SK-N-SH (cell line): Measurements from ENCODE around the gene HOXA4. TPM values are rescaled to one million over a fixed set of nuclear protein-coding genes. Genes with fewer than 3 reads are reported as not detected.

ENCODE experiments used
- CTCF ChIA-PET: fragments of 300-600, 350-600 bp; formaldehyde crosslinking; extraction: SDS; loops from one replicate; lab custom pipeline; 2021; lab: Yijun Ruan, JAX
- POLR2A ChIA-PET: fragments of 350-600 bp; sonication (Branson Sonifier 250); formaldehyde crosslinking; extraction: SDS; loops from one replicate; lab custom pipeline; 2020; ENCODE audit warnings: antibody characterized with exemption, inconsistent platforms; lab: Yijun Ruan, JAX
- DNase-seq: peaks from one replicate; pipeline ENCODE4 v3.0.0; 2012
- H2AFZ ChIP-seq: fragments of 200-600 bp; sonication (generic); 2 replicates; pipeline ENCODE4 v1.8.1; 2016; ENCODE audit warnings: antibody characterized with exemption, mild to moderate bottlenecking, low read depth
- H3F3A ChIP-seq: fragments of 200-600 bp; sonication (generic); replicated peaks from 2 replicates; pipeline ENCODE3; 2016; ENCODE audit warnings: antibody characterized with exemption, mild to moderate bottlenecking; ENCODE audit not compliant: insufficient read depth
- H3K27ac ChIP-seq, 2 experiments: fragments of 200-500 bp in 1 of 2; fragments of 200-600 bp in 1 of 2; sonication (Bioruptor generic) in 1 of 2; sonication (generic), shearing (Covaris generic) in 1 of 2; 2 replicates each; pipeline versions ENCODE4 v1.5.1 to v1.6.1; 2014 to 2016; ENCODE audit warnings: low read depth in 2 of 2, inconsistent platforms in 1 of 2, low read length in 1 of 2, mild to moderate bottlenecking in 1 of 2, mixed read lengths in 1 of 2
- H3K27me3 ChIP-seq: fragments of 200-600 bp; sonication (generic), shearing (Covaris generic); 2 replicates; pipeline ENCODE4 v1.6.1; 2016; ENCODE audit warnings: mixed run types; ENCODE audit not compliant: insufficient read depth
- H3K36me3 ChIP-seq, 2 experiments: fragments of 200-500 bp in 1 of 2; fragments of 200-600 bp in 1 of 2; sonication (Bioruptor generic) in 1 of 2; sonication (generic) in 1 of 2; replicated peaks in 1 of 2; 2 replicates each; pipeline versions ENCODE3 to v1.5.1; 2014 to 2016; ENCODE audit warnings: low read length in 1 of 2, mild to moderate bottlenecking in 1 of 2; ENCODE audit not compliant: insufficient read depth in 2 of 2, control insufficient read depth in 1 of 2
- H3K4me1 ChIP-seq, 2 experiments: fragments of 200-500 bp in 1 of 2; fragments of 200-600 bp in 1 of 2; sonication (Bioruptor generic) in 1 of 2; sonication (generic), shearing (Covaris generic) in 1 of 2; 2 replicates each; pipeline versions ENCODE4 v1.5.1 to v1.6.1; 2014 to 2016; ENCODE audit warnings: low read depth in 1 of 2, low read length in 1 of 2, mixed run types in 1 of 2; ENCODE audit not compliant: insufficient read depth in 2 of 2, control insufficient read depth in 1 of 2
- H3K4me2 ChIP-seq: fragments of 200-600 bp; sonication (generic), shearing (Covaris generic); 2 replicates; pipeline ENCODE4 v1.6.1; 2017; ENCODE audit warnings: mixed run types
- H3K4me3 ChIP-seq, 2 experiments: fragments of 200-500 bp in 1 of 2; fragments of 200-600 bp in 1 of 2; sonication (Bioruptor generic) in 1 of 2; sonication (generic), shearing (Covaris generic) in 1 of 2; 2 replicates each; pipeline versions ENCODE4 v1.5.1 to v1.8.1; 2014 to 2016; ENCODE audit warnings: low read depth in 2 of 2, inconsistent platforms in 1 of 2, low read length in 1 of 2, mild to moderate bottlenecking in 1 of 2, mixed read lengths in 1 of 2, moderate library complexity in 1 of 2
- H3K79me2 ChIP-seq: fragments of 200-600 bp; sonication (generic); 2 replicates; pipeline ENCODE4 v1.8.1; 2017; ENCODE audit warnings: mild to moderate bottlenecking; ENCODE audit not compliant: insufficient read depth
- H3K9ac ChIP-seq: fragments of 200-600 bp; sonication (generic); 2 replicates; pipeline ENCODE4 v1.6.1; 2017; ENCODE audit warnings: mixed run types
- H3K9me2 ChIP-seq: fragments of 200-600 bp; sonication (generic); 2 replicates; pipeline ENCODE4 v1.6.1; 2017; ENCODE audit warnings: mixed run types
- H3K9me3 ChIP-seq: fragments of 200-600 bp; sonication (generic); 2 replicates; pipeline ENCODE4 v1.6.1; 2017; ENCODE audit warnings: mixed run types, mild to moderate bottlenecking, moderate library complexity
- H4K20me1 ChIP-seq: fragments of 200-600 bp; sonication (generic); 2 replicates; pipeline ENCODE4 v1.6.1; 2017; ENCODE audit warnings: mild to moderate bottlenecking, mixed run types; ENCODE audit not compliant: insufficient read depth
- CHD2 ChIP-seq: fragments of 150-350 bp; IDR thresholded peaks from 2 replicates; pipeline ENCODE4 v1.6.1; 2018; ENCODE audit warnings: low read length; ENCODE audit not compliant: partially characterized antibody
- EZH2phosphoT487 ChIP-seq: fragments of 200-600 bp; sonication (generic); IDR thresholded peaks from 2 replicates; pipeline ENCODE4 v1.6.1; 2017; ENCODE audit warnings: low read depth, mixed run types, mild to moderate bottlenecking, antibody characterized with exemption, moderate library complexity, borderline replicate concordance
- GATA2 ChIP-seq: sonication (generic); formaldehyde crosslinking; IDR thresholded peaks from 2 replicates; pipeline ENCODE4 v1.5.0; 2020; ENCODE audit warnings: mild to moderate bottlenecking, missing genetic modification reagents
- MXI1 ChIP-seq: IDR thresholded peaks from 2 replicates; pipeline ENCODE4 v1.6.1; 2012; ENCODE audit warnings: mild to moderate bottlenecking, low read depth, low read length, improper control_type of control experiment
- RAD21 ChIP-seq: IDR thresholded peaks from 2 replicates; pipeline ENCODE4 v1.6.1; 2012; ENCODE audit warnings: mild to moderate bottlenecking, low read length
- RFX5 ChIP-seq: IDR thresholded peaks from 2 replicates; pipeline ENCODE4 v1.6.1; 2012; ENCODE audit warnings: mild to moderate bottlenecking, improper control_type of control experiment, low read length
- RXRA ChIP-seq: IDR thresholded peaks from 2 replicates; pipeline ENCODE4 v1.4.0; 2012; ENCODE audit warnings: low read depth, mild to moderate bottlenecking, borderline replicate concordance
- SIN3A ChIP-seq: IDR thresholded peaks from 2 replicates; pipeline ENCODE4 v1.6.1; 2012; ENCODE audit warnings: low read depth, mild to moderate bottlenecking, low read length, moderate library complexity, borderline replicate concordance
- TCF12 ChIP-seq: IDR thresholded peaks from 2 replicates; pipeline ENCODE4 v1.4.0; 2012
- YY1 ChIP-seq: IDR thresholded peaks from 2 replicates; pipeline ENCODE4 v1.4.0; 2012; ENCODE audit warnings: low read depth, mild to moderate bottlenecking
- WGBS: methylation state at CpG from one replicate; pipeline ENCODE4 v1.1.6; 2017; ENCODE audit warnings: low lambda C conversion rate; 5-methylcytosine and 5-hydroxymethylcytosine counted together
- polyA plus RNA-seq, 3 experiments: library from polyadenylated mRNA; depleted of rRNA; stranded (reverse); fragments of >200 nt; gene quantifications; 2 replicates each; pipeline ENCODE4 v1.2.3, GENCODE V29; 2012
- TF ChIP-seq, protein P1 (sequence below): IDR thresholded peaks from 2 replicates; pipeline ENCODE4; 2012
- TF ChIP-seq, protein P2 (sequence below): fragments of 150-350 bp; IDR thresholded peaks from 2 replicates; pipeline ENCODE4 v1.6.1; 2017; ENCODE audit warnings: antibody characterized with exemption, low read length, low read depth, borderline replicate concordance
- TF ChIP-seq, protein P3 (sequence below): IDR thresholded peaks from 2 replicates; pipeline ENCODE4 v1.6.1; 2012; ENCODE audit warnings: mild to moderate bottlenecking, low read depth, low read length, moderate library complexity

The HOXA4 gene
- polyA plus RNA-seq, 1 of the 3 experiments (the other 2 are of a cell fraction) = not detected

DNA sequence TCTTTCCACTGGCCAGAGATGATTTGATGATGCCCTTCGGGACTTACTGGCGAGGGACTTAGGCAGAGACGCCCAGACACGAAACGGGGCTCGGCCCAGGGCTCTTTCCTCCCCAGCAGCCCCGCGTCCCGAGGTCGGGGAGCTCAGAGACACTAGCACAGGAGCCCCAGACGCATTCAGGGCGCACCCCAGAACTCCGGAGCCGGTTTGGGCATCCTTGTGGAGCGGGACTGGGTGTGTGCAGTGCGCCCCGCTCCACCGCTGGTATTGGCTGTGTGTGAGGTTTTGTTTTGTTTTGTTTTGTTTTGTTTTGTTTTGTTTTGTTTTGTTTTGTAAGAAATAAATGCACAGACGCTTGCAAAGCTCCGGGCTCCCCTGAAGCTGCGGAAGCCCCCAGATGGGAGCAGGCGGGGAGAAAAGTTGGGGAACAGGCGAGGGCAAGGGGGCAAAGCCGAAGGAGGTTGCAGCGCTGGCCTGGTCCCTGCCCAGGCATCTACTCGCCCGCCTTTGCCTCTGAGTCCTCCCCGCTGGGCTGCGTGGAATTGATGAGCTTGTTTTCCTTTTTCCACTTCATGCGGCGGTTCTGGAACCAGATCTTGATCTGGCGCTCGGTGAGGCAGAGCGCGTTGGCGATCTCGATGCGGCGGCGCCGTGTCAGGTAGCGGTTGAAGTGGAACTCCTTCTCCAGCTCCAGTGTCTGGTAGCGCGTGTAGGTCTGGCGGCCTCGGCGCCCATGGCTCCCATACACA is 14.8 kb upstream of the HOXA4 start:
- ChIA-PET CTCF (interaction anchor here (0.8 to 10.9 kb wide), 10 partner anchors 13 to 444 kb away, joined by 3 to 270 read pairs (median 10); partner anchors contain the start of genes HOXA11, HOXA4 and HOXA7), POLR2A (no interaction called here)
- no peak overlapping the region for H3K4me3 ChIP-seq
- DNase-seq = peak; percentile 45
- H3K27ac ChIP-seq = no peak overlapping the region
- no peaks in the 10 kb centered on the region for H4K20me1 ChIP-seq
- H3K79me2 ChIP-seq = no peaks in the 10 kb centered on the region
- H3K4me1 ChIP-seq = peaks cover 11 to 12% of the 10 kb centered on the region in 2 experiments; a peak in 1 of 4 replicates
- WGBS = 23% methylated on average over 43 of the region's 47 CpGs
- no peaks in the 10 kb centered on the region for H3K9me3 ChIP-seq
- TF ChIP-seq YY1 (no peak), EZH2phosphoT487 (peak; percentile 95)
- H2AFZ ChIP-seq = 0 out of 2 replicates have a peak overlapping the region, but pooled peaks have one; percentile 29
- no peaks in the 10 kb centered on the region for H3K9me2 ChIP-seq
- H3K27me3 ChIP-seq = peaks cover 100% of the 10 kb centered on the region
- no peaks in the 10 kb centered on the region for H3F3A ChIP-seq
- no peak overlapping the region for H3K9ac ChIP-seq
- no peak overlapping the region for H3K4me2 ChIP-seq
- H3K36me3 ChIP-seq = no peaks in the 10 kb centered on the region

DNA sequence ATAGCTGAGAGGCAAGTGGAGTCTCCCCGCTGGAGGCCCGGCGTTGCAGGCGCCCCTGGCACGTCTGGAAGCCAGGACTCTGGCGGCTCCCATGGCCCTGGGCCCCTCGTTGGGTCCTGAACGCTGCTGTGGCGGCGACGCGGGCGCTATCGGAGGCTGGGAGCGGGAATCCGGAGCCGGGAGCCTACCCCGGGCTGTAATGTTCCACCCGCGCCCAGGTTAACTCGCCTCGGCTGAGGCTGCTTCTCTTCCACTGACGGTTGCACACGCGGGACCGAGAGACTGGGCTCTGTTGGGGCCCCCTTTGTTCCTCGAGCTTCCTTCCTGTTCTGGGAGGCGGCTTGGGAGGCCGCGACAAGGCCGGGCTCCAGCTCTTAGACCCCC is 14.2 kb upstream of the HOXA4 start:
- H3K4me2 ChIP-seq = peak overlapping the region; percentile 42; the same call in 1 of the 2 replicates
- DNase-seq = peak; percentile 47
- H3K27me3 ChIP-seq = peaks cover 100% of the 10 kb centered on the region
- CTCF ChIA-PET = interaction anchor here (0.8 to 10.9 kb wide), 16 partner anchors 12 to 776 kb away, joined by 3 to 270 read pairs (median 6); partner anchors contain the start of genes HOXA11, HOXA4 and HOXA7
- H3K9me2 ChIP-seq = no peaks in the 10 kb centered on the region
- TF ChIP-seq, protein P1, sequence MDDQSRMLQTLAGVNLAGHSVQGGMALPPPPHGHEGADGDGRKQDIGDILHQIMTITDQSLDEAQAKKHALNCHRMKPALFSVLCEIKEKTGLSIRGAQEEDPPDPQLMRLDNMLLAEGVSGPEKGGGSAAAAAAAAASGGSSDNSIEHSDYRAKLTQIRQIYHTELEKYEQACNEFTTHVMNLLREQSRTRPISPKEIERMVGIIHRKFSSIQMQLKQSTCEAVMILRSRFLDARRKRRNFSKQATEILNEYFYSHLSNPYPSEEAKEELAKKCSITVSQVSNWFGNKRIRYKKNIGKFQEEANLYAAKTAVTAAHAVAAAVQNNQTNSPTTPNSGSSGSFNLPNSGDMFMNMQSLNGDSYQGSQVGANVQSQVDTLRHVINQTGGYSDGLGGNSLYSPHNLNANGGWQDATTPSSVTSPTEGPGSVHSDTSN = no peak
- no peak for TF ChIP-seq RXRA
- no peak for TF ChIP-seq CHD2
- no peak for TF ChIP-seq SIN3A
- no peak for TF ChIP-seq GATA2
- TF ChIP-seq, protein P2, sequence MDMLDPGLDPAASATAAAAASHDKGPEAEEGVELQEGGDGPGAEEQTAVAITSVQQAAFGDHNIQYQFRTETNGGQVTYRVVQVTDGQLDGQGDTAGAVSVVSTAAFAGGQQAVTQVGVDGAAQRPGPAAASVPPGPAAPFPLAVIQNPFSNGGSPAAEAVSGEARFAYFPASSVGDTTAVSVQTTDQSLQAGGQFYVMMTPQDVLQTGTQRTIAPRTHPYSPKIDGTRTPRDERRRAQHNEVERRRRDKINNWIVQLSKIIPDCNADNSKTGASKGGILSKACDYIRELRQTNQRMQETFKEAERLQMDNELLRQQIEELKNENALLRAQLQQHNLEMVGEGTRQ = no peak
- TF ChIP-seq TCF12 = no peak
- TF ChIP-seq RFX5 = no peak
- no peak for TF ChIP-seq EZH2phosphoT487
- no peak for TF ChIP-seq MXI1
- TF ChIP-seq RAD21 = no peak
- TF ChIP-seq, protein P3, sequence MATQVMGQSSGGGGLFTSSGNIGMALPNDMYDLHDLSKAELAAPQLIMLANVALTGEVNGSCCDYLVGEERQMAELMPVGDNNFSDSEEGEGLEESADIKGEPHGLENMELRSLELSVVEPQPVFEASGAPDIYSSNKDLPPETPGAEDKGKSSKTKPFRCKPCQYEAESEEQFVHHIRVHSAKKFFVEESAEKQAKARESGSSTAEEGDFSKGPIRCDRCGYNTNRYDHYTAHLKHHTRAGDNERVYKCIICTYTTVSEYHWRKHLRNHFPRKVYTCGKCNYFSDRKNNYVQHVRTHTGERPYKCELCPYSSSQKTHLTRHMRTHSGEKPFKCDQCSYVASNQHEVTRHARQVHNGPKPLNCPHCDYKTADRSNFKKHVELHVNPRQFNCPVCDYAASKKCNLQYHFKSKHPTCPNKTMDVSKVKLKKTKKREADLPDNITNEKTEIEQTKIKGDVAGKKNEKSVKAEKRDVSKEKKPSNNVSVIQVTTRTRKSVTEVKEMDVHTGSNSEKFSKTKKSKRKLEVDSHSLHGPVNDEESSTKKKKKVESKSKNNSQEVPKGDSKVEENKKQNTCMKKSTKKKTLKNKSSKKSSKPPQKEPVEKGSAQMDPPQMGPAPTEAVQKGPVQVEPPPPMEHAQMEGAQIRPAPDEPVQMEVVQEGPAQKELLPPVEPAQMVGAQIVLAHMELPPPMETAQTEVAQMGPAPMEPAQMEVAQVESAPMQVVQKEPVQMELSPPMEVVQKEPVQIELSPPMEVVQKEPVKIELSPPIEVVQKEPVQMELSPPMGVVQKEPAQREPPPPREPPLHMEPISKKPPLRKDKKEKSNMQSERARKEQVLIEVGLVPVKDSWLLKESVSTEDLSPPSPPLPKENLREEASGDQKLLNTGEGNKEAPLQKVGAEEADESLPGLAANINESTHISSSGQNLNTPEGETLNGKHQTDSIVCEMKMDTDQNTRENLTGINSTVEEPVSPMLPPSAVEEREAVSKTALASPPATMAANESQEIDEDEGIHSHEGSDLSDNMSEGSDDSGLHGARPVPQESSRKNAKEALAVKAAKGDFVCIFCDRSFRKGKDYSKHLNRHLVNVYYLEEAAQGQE = no peak
- TF ChIP-seq, all 33 proteins: peak for 0
- Histone ChIP-seq H3K4me1 (peaks cover 11 to 12% of the 10 kb centered on the region in 2 experiments; a peak in 1 of 4 replicates), H3F3A (no peaks in the 10 kb centered on the region), H3K9ac (no peak overlapping the region), H2AFZ (0 out of 2 replicates have a peak overlapping the region, but pooled peaks have one; percentile 29), H3K9me3 (no peaks in the 10 kb centered on the region), H3K4me3 (no peak overlapping the region), H3K27ac (no peak overlapping the region), H3K36me3 (no peaks in the 10 kb centered on the region), H3K79me2 (no peaks in the 10 kb centered on the region), H4K20me1 (no peaks in the 10 kb centered on the region)
- POLR2A ChIA-PET = interaction anchor here (0.6 kb wide), 1 partner anchor 13 kb away, joined by 3 read pairs; no protein-coding TSS in a partner anchor
- WGBS = 35% methylated on average over 19 of the region's 31 CpGs
